Activated gamma-delta T cell treated with anti-CD3 and anti-CD28 coated beads, Interleukin-2, amount 50 U/mL, for 16 hours (primary cell): ENCODE data around the gene STPG4.
"Not testable (repeated sequence)": the region's sequence is repeated elsewhere in the genome, so short reads cannot be mapped to it uniquely, and the experiment has no call there.

Source experiments
- DNase-seq: peaks from one replicate; pipeline ENCODE4 v3.0.0-alpha.2; 2020; ENCODE audit warnings: low read depth

STPG4 gene

DNA sequence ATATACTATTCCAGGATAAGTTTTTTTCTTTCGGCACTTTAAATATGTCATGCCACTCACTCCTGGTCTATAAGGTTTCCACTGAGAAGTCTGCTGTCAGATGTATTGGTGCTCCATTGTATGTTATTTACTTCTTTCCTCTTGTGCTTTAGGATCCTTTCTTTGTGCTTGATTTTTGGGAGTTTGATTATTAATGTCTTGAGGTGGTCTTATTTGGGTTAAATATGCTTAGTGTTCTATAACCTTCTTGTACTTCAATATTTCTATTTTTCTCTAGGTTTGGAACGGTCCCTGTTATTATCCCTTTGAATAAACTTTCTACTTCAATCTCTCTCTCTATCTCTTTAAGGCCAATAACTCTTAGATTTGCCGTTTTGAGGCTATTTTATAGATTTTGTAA lies 28.3 kb downstream of the STPG4 start:
- DNase-seq: no peak

DNA sequence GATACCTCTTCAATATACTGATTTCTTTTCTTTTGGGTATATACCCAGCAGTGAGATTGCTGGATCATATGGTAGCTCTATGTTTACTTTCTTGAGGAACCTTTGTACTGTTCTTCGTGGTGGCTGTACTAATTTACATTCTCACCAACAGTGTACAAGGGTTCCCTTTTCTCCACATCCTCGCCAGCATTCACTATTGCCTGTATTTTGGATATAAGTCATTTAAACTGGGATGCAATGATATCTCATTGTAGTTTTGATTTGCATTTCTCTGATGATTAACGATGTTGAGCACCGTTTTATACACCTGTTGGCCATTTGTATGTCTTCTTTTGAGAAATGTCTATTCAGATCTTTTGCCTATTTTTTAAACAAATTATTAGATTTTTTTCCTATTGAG lies 30.4 kb downstream of the STPG4 start:
- not testable (repeated sequence) for DNase-seq

DNA sequence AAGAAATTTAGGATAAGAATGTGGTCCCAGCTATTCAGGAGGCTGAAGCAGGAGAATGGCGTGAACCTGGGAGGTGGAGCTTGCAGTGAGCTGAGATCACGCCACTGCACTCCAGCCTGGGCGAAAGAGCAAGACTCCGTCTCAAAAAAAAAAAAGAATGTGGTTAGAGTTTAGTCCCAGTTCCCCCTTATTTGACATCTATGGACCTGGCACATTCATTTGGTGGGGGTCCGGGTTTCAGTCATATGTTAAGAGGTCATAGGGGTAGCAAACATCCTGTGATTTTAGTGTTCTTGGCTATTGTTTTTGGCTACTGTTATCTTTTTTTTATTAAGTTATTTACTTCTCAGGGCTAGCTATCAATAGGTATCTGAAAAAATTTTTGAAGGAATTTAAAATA lies 34.7 kb downstream of the STPG4 start:
- not testable (repeated sequence) for DNase-seq

DNA sequence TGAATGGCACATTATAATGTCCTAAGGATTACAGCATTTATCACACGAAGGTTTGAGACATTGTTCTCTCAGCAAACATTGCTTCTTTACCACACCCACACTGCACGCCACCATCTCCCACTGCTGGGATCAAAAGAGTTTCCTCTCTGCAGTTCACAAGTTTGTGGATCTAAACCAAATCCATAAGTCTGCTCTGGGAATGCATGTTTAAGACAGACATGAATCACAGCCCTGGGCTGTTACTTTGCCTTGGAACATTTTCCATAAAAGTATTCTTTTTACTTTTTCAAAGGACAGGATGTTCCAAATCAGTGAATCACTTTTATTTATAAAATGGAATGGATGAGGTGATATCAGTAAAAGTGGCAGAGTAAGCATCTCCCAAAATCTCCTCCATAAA lies 36.1 kb downstream of the STPG4 start:
- DNase-seq: no peak

DNA sequence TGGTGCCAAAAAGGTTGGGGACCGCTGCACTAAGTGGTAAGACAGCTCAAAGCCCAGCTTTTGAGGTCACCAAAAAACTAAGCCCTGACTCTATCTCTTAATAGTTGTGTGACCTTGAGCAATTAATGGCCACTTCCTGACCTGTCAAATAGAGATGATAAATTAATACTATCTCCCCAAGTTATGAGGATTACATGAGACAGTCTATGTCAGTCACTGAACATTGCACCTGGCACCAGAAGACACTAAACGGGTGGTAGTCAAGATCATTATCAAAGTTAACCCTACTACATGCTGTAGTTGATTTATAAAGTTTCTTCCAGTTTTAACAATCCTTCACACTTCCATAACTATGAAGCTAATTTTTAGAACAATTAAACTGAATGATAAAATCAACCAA lies 36.5 kb downstream of the STPG4 start:
- no peak for DNase-seq

DNA sequence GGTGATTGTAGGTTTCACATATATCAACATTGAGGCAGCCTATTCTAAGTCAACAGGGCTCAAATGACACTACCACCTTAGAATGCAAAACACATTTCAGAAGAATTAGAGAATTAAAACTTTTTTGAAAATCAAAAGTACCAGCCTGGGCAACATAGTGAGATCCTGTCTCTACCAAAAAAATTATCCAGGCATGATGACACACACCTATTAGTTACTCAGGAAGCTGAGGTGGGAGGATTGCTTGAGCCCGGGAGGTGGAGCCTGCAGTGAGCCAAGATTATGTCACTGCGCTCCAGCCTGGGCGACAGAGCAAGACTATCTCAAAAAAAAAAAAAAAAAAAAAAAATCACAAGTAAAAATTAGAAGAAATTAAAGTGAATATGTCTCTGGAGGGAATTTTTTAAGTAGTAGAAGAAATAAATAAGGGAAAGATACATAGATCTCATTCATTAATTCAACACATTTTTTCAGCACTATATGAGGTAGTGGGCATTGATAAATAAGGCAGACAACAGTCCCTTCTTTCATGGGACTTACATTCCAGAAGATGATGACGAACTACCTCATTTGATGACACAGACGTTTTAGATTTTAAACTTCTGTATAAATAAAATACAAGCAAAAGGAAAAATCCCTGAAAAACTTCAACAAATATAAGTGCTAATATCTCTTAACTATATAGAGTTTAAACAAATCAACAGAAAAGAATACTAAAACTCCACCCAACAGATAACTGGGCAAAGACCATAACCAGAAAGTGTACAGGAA lies 42.3 kb downstream of the STPG4 start:
- DNase-seq: no peak

DNA sequence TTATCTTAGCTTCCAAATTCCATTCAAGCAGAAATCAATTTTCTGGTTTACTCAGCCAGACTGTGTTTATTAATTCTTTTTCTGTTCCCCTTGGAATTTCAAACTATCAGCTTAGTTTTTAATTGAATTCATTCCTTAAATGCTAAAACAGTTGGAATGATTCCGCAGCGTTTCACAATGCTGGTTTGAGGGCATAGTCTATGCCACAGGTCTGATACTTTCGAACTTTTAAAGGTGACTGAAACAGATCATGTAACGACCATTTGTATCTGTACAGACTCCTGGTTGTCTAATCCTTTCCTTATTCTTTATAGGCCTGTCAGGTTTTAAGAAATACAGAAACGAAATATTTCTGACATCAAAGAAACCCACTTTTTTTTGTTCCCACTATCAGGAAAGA lies 45.4 kb downstream of the STPG4 start:
- DNase-seq: no peak

DNA sequence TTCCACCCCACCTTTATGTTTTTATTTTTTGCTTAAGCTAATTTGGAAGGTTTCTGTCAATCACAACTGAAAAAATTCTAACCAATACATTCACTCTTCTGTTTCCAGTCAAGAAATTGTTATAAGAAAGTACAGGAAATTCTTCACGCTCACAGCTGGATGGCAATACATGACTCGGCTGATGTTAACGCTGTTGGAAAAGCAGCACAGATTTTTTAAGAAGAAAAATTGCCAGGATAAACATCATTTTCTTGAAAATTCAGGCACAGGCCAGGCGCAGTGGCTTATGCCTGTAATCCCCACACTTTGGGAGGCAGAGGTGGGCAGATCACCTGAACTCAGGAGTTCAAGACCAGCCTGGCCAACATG lies 46.1 kb downstream of the STPG4 start:
- no peak for DNase-seq

DNA sequence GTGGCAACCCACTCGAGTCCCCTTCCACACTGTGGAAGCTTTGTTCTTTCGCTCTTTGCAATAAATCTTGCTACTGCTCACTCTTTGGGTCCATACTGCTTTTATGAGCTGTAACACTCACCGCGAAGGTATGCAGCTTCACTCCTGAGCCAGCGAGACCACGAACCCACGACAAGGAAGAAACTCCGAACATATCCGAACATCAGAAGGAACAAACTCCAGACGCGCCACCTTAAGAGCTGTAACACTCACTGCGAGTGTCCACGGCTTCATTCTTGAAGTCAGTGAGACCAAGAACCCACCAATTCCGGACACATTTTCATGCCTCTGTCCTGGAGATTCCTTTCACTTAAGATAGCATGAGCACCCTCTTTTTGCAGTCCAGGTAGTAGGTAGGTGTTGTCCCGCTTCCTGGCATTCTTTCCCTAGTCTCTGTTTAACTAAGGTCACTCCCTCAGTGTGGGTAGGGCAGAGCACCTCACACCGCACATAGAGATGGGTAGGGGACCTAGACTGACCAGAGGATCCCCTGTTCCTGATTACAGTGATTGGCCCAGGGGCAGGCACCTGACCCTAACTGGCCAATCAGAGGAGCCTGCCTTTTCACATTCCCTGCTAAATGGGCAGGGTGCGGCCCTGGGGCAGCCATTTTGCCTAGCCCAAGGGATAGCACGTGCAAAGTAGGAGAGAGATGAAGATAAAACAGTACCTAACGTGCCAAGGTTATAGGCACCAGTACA lies 46.7 kb downstream of the STPG4 start:
- DNase-seq: not testable (repeated sequence)

DNA sequence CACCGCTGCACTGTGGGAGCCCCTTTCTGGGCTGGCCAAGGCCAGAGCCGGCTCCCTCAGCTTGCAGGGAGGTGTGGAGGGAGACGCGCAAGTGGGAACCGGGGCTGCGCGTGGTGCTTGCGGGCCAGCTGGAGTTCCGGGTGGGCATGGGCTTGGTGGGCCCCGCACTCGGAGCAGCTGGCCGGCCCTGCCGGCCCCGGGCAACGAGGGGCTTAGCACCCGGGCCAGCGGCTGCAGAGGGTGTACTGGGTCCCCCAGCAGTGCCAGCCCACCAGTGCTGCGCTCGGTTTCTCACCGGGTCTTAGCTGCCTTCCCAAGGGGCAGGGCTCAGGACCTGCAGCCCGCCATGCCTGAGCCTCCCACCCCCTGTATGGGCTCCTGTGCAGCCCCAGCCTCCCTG lies 47.9 kb downstream of the STPG4 start:
- DNase-seq: not testable (repeated sequence)

DNA sequence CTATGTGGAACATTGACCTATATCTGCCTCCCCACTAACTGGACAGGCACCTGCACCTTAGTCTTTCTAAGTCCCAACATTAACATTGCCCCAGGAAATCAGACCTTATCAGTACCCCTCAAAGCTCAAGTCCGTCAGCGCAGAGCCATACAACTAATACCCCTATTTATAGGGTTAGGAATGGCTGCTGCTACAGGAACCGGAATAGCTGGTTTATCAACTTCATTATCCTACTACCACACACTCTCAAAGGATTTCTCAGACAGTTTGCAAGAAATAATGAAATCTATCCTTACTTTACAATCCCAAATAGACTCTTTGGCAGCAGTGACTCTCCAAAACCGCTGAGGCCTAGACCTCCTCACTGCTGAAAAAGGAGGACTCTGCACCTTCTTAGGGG lies 48.9 kb downstream of the STPG4 start:
- DNase-seq: not testable (repeated sequence)

DNA sequence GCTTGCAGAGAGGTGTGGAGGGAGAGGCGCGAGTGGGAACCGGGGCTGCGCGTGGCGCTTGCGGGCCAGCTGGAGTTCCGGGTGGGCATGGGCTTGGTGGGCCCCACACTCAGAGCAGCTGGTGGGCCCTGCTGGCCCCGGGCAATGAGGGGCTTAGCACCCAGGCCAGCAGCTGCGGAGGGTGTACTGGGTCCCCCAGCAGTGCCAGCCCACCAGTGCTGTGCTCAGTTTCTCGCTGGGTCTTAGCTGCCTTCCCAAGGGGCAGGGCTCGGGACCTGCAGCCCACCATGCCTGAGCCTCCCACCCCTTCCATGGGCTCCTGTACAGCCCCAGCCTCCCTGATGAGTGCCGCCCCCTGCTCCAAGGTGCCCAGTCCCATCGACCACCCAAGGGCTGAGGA lies 55.4 kb downstream of the STPG4 start:
- DNase-seq: not testable (repeated sequence)

DNA sequence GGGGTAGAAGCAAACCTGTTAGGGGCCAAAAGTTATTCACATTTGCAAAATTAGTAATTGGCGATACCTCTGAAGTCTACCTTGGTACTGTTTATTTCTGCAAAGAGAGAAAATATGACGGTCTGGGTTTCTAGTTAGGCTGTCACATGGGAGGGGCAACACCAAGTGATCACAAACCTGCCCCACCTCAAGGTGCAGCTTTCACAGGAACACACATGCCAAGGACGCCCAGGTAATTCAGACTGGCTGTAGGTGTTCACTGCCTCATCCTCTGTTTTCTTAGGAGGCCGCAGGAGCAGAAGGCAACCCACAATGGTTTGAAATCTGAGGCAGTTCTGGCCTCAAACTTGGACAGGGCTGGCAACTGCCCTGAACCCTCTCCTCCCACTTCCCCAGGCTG lies 56.2 kb downstream of the STPG4 start:
- DNase-seq: no peak

DNA sequence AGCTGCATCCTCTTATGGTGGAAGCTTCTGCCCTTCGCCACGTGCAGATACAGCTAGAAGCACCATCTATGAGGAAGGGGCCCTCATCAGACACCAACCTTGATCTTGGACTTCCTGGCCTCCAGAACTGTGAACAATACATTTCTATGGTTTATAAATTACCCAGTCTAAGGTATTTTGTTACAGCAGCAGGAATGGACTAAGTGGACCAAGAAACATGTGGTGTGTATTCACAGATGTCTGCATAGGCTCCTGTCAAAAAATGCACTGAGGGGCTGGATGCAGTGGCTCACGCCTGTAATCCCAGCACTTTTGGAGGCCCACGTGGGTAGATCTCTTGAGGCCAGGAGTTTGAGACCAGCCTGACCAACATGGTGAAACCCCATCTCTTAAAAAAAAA lies 57.5 kb downstream of the STPG4 start:
- no peak for DNase-seq

DNA sequence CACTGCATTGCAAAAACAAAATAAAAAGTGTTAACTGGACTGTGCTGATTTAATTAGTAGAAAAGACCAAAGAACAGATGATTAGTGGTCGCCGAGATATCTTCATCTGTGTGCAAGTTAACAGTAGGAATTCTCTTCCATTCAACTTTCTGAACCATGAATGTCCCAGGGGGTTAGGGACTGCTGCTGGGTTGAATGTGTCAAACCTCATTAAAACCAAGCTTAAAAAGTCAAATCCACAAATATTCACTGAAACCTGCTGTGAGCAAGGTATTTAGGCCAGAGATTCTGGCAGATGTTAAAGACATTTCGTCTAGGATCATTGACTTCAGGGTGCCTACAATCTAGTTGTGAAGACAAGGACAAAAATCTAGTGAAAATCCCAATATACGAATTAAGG lies 58.7 kb downstream of the STPG4 start:
- no peak for DNase-seq

DNA sequence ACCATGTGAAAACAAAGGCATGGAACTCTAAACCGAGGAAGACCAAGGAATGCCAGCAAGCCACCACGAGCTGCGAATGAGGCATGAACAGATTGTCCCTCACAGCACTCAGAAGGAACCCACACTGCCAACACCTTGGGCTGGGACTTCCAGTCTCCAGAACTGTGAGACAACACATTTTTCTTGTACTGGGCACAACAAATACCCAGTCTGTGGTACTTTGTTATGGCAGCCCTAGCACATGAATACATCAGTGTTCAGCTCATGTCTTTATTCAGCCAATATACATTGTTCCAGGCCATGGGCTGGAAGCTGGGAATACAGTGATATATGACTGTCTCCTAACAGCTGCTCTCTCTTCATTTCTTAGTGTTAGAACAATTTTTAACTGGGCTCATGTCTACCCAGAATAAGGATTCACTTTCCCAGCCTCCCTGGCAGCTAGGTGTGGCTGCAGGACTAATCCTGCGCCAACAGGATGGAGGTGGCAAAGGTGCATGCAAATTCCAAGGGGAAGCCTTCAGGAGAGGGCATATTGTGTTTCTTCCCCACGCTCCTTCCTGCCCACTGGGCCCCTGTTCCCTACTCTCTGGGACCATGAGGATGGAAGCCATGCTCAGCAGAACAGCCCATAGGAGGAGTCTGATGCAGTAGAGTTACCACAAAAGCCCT lies 59.6 kb downstream of the STPG4 start:
- no peak for DNase-seq

DNA sequence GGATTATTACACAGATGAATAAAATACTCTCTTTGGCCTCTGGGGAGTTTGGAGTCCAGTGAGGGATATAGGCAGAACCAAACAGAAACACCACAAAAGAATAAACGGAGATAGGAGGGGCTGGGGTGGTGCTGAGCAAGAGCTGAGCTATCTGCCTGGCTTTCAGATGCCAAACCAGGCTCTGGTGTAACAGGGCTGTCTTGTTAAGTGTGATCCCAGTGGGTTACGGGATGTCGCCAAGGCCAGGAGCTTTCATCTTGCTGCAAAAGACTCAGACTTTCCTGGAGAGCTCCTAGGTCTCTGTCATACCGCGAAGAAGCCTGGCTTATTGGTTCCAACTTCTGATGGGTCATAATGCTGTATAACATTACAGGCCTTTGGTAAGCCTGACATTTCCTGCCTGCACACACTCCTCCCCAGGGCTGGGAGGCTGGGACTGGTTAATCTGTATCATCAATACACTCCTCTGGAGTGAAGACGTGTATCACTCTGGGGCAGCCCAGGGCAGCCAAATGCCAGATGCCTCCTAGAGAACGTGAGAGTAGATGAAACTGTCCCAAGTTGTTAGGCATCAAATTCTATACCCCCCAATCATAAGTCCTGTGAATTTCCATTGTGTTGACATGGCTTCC lies 60.5 kb downstream of the STPG4 start:
- no peak for DNase-seq

DNA sequence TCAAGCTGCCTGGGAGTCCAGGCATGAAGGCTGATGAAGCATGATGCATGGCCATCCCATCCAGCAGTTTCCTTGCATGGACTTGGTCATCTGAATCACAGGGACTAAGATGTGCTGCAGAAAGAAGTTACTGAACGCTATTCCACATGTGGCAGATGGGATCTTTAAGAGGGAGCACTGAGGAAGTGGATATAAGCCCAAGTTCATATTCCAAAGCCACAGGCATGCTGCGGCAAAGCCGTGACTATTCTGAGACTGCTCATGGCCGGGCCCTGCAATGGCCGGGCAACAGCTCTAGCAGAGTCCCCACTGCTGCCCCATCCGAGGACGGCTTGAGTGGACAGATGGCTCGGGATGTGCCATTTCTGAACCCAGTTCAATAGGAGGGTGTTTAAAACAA lies 61.5 kb downstream of the STPG4 start:
- no peak for DNase-seq

DNA sequence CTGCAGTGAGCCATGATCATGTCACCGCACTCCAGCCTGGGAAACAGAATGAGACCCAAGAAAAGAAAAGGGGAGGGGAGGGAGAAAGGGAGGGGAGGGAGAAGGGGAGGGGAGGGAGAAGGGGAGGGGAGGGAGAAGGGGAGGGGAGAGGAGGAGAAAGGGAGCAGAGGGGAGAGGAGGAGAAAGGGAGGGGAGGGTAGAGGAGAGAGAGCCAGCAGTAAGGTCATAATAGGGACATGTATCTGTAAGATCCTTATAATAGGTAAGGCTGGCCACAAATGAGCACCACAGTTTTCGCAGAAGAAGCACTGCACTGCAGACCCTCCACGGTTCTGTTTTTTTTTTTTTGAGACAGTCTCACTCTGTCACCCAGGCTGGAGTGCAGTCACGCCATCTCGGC lies 62.6 kb downstream of the STPG4 start:
- no peak for DNase-seq

DNA sequence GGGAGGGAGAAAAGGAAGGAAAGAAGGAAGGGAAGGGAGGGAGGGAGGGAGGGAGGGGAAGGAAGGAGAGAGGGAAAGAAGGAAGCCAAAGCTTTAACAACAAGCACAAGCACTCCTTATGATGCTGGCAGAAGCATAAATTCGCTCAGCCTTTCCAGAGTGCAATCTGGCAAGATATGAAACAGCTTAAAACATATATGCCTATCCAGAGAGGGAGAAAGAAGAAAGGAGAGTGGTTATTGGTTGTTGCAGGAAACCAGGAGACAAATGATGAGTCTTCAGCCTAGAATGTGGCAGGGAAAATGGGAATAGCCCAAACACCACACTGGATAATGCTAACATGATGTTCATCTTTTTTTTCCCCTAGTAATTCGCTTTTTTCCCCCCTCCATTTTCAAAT lies 64.0 kb downstream of the STPG4 start:
- no peak for DNase-seq

DNA sequence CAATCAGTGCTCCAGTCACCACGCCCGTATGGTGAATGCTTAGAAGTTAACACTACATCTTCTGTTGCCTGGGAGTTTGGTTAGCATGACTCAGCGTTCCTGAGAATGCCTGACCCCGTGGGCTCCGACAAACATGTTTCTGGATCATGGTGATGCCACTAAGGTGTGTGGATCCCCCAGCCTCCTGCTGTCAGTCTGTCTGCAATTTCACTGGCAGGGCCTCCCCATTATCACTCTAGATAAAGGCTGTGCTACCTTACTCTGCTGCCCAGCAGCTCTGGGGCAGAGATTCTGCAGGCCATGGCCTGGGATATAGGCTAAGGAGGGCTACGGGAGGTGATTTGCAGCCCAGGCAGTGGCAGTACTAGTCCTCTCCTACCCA lies 66.0 kb downstream of the STPG4 start:
- DNase-seq: no peak

DNA sequence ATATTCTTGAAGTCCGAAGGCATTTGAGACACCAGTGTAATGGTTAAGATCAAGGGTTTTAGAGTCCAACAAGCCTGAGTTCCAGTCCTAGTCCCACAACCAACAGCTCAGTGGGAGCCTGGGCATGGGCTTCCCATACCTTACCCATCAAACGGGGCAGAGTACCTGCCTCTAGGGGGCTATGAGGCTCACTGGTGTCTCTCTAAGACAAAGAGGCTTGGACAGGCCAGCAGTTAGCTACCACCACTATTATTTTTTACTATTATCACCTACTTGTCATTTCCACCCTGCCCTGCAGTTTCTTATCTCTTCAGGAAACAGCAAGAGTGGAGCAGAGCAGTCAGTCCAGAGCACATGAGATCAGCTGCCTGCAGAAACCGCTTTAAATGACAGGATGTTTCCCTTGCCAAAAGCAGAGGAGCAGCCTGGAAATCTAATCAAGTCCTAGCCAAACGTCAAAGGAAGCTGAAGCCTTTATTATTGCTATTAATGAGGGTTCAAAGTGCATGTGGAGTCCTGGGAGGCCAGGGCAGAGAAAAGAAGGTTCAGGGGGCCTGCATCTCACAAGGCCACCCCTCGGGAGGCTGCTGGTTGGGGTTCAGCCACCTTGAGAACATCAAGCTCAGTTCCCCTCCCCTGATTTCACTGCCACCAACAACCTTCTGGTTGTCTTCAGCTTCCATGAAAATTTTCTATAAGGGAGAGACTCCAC lies 66.6 kb downstream of the STPG4 start:
- no peak for DNase-seq
